ENCODE measurements around the gene ADAP1.
A peak's percentile ranks its signal among the peaks of the same experiment; 100 is the strongest.

The ADAP1 gene

GRCh38 chr7:988426-988911, 34.0 kb upstream of the ADAP1 start:
- DNase-seq, result no peak

- DNase-seq, result no peak
These were observed 33.4 kb upstream of the ADAP1 start for GRCh38 chr7:987909-988308.

GRCh38 chr7:986766-987751, 32.6 kb upstream of the ADAP1 start:
- no peak for DNase-seq

GRCh38 chr7:985915-986741, 31.6 kb upstream of the ADAP1 start:
- no peak for DNase-seq

- DNase-seq, result no peak
These were observed 30.6 kb upstream of the ADAP1 start for GRCh38 chr7:985127-985416.

GRCh38 chr7:984361-985126, 30.1 kb upstream of the ADAP1 start:
- DNase-seq, result no peak

- no peak for DNase-seq
These were observed 29.2 kb upstream of the ADAP1 start for GRCh38 chr7:983616-984071.

GRCh38 chr7:983004-983615, 28.6 kb upstream of the ADAP1 start, which contains the start of gene CYP2W1:
TSS of gene CYP2W1 (plus strand) at chr7:983181. CDS start at chr7:983212, 31 bp downstream.
- DNase-seq, result no peak

GRCh38 chr7:982511-983003, 28.1 kb upstream of the ADAP1 start:
- no peak for DNase-seq

GRCh38 chr7:981793-982510, 27.5 kb upstream of the ADAP1 start:
- no peak for DNase-seq

GRCh38 chr7:979886-980571, 25.5 kb upstream of the ADAP1 start:
- no peak for DNase-seq

- no peak for DNase-seq
These were observed 24.7 kb upstream of the ADAP1 start for GRCh38 chr7:979151-979550.

- no peak for DNase-seq
These were observed 24.1 kb upstream of the ADAP1 start for GRCh38 chr7:978416-979091.

GRCh38 chr7:978049-978346, 23.5 kb upstream of the ADAP1 start:
- DNase-seq, result no peak

- DNase-seq, result no peak
These were observed 23.0 kb upstream of the ADAP1 start for GRCh38 chr7:977326-978048.

- no peak for DNase-seq
These were observed 22.4 kb upstream of the ADAP1 start for GRCh38 chr7:976901-977325.

- no peak for DNase-seq
These were observed 21.4 kb upstream of the ADAP1 start for GRCh38 chr7:975702-976473.

- DNase-seq, result peak; percentile 61
These were observed 20.6 kb upstream of the ADAP1 start, which contains the start of gene COX19 for GRCh38 chr7:974820-975681. TSS of gene COX19 (minus strand) at chr7:975549. CDS start at chr7:975509, 40 bp downstream.
